HL-60 (cell line): ENCODE data around the gene CHST3.

ENCODE experiments used
- DNase-seq, 2 experiments: peaks; one replicate each; pipeline ENCODE4 v3.0.0-alpha.2; 2010 to 2020; ENCODE audit warnings: low read depth in 1 of 2, low spot score in 1 of 2
- H3K27ac ChIP-seq: fragments of 250-450 bp; sonication (Bioruptor Pico); replicated peaks from 2 replicates; pipeline ENCODE4 v1.5.1; 2020; ENCODE audit warnings: mild to moderate bottlenecking, moderate library complexity
- H3K27me3 ChIP-seq: fragments of 250-450 bp; sonication (Bioruptor Pico); 2 replicates; pipeline ENCODE4 v1.5.1; 2021; ENCODE audit warnings: mild to moderate bottlenecking, moderate library complexity; ENCODE audit not compliant: insufficient read depth, poor library complexity, severe bottlenecking
- H3K4me3 ChIP-seq: replicated peaks from 2 replicates; pipeline ENCODE4 v1.5.1; 2011; ENCODE audit warnings: mild to moderate bottlenecking, control low read depth, low read length; ENCODE audit not compliant: insufficient read depth
- CTCF ChIP-seq: IDR thresholded peaks from one replicate; pipeline ENCODE4 v1.5.1; 2011; ENCODE audit warnings: low read length, control low read depth, inconsistent platforms; ENCODE audit not compliant: insufficient read depth
- GABPA ChIP-seq: IDR thresholded peaks from 2 replicates; pipeline ENCODE4 v1.6.1; 2012; ENCODE audit warnings: low read depth
- POLR2AphosphoS5 ChIP-seq: IDR thresholded peaks from 2 replicates; pipeline ENCODE4 v1.6.1; 2012; ENCODE audit warnings: low read depth
- REST ChIP-seq: IDR thresholded peaks from 2 replicates; pipeline ENCODE4 v1.6.1; 2012; ENCODE audit warnings: low read depth; ENCODE audit not compliant: insufficient replicate concordance
- SPI1 ChIP-seq: IDR thresholded peaks from 2 replicates; pipeline ENCODE4 v1.6.1; 2012; ENCODE audit warnings: low read depth, mild to moderate bottlenecking, borderline replicate concordance

Gene CHST3

GRCh38 chr10:71933651-71934050 is 30.5 kb upstream of the CHST3 start:
- H3K4me3 ChIP-seq: no peak overlapping the region
- TF ChIP-seq SPI1: no peak
- TF ChIP-seq REST: no peak
- TF ChIP-seq CTCF: no peak
- DNase-seq: no peak
- no peak overlapping the region for H3K27ac ChIP-seq
- H3K27me3 ChIP-seq: no peaks in the 10 kb centered on the region

- Histone ChIP-seq H3K27me3 (no peaks in the 10 kb centered on the region), H3K27ac (no peak overlapping the region)
- TF ChIP-seq SPI1: no peak
- no peak for TF ChIP-seq POLR2AphosphoS5
- TF ChIP-seq REST: no peak
- TF ChIP-seq CTCF: no peak
- no peak for TF ChIP-seq GABPA
These were observed 26.0 kb upstream of the CHST3 start for GRCh38 chr10:71938211-71938610.

GRCh38 chr10:71939304-71939703 is 24.9 kb upstream of the CHST3 start:
- no peak for TF ChIP-seq REST
- no peak for TF ChIP-seq CTCF
- TF ChIP-seq SPI1: no peak
- no peak for TF ChIP-seq GABPA
- no peak for TF ChIP-seq POLR2AphosphoS5
- H3K4me3 ChIP-seq: no peak overlapping the region
- H3K27me3 ChIP-seq: no peaks in the 10 kb centered on the region
- H3K27ac ChIP-seq: no peak overlapping the region
- no peak for DNase-seq

More at GRCh38 chr10:71938211-71938610, 26.0 kb upstream of the CHST3 start:
- DNase-seq: no peak
- no peak overlapping the region for H3K4me3 ChIP-seq
